GM12891 (cell line): ENCODE data around the gene TMEM131.

Source experiments
- POLR2A ChIP-seq: IDR thresholded peaks from 2 replicates; pipeline ENCODE4 v1.6.1; 2011; ENCODE audit warnings: low read depth, low read length, control low read depth
- POLR2AphosphoS5 ChIP-seq: IDR thresholded peaks from 2 replicates; pipeline ENCODE4 v1.6.1; 2011; ENCODE audit warnings: low read depth, low read length, control low read depth

DNA sequence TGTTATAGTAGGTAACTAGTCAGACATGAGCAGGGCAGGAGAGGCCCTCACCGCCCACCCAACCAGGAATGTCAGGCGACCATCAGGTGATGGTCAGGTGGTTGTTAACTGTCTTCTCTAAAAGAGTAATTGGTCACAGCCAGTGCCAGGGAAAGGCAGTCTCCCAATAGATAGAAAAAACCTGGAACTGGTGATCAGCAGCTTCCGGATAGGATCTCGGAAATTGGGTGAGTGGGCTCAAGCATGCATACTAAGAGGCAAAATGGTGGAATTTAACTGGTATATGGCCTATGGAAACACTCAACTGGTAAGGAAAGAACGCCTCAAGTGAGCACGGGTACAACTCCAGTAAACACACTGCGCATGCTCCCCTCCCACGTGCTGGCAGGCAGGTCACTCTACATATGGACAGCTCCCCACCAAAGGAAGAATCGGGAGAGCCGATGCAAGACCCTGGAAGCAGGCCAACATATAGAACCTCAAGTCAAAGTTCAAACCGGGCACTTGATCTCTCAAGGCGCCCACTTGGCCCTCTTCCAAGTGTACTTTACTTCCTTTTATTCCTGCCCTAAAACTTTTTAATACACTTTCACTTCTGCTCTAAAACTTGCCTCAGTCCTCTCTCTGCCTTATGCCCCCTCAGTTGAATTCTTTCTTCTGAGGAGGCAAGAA is 43.5 kb upstream of the TMEM131 start:
- TF ChIP-seq POLR2A: no peak
- TF ChIP-seq POLR2AphosphoS5: no peak
